ENCODE results near the gene LRP6.

Gene LRP6

GRCh38 chr12:12214635-12215131 is 52.2 kb downstream of the LRP6 start:
- no peak for DNase-seq (ENCODE audit: low read depth)

- no peak for DNase-seq (ENCODE audit: low read depth)
These were observed 52.6 kb downstream of the LRP6 start for GRCh38 chr12:12214201-12214600.

- DNase-seq (ENCODE audit: low read depth) = no peak
These were observed 54.1 kb downstream of the LRP6 start for GRCh38 chr12:12212769-12213168.

- no peak for DNase-seq (ENCODE audit: low read depth)
These were observed 55.9 kb downstream of the LRP6 start for GRCh38 chr12:12210983-12211382.

GRCh38 chr12:12210416-12210815 is 56.4 kb downstream of the LRP6 start:
- no peak for DNase-seq (ENCODE audit: low read depth)

- DNase-seq (ENCODE audit: low read depth) = no peak
These were observed 57.2 kb downstream of the LRP6 start for GRCh38 chr12:12209675-12210074.

GRCh38 chr12:12209043-12209442 is 57.8 kb downstream of the LRP6 start:
- no peak for DNase-seq (ENCODE audit: low read depth)

- DNase-seq (ENCODE audit: low read depth) = no peak
These were observed 59.1 kb downstream of the LRP6 start for GRCh38 chr12:12207746-12208145.

GRCh38 chr12:12206776-12207388 is 60.0 kb downstream of the LRP6 start:
- DNase-seq (ENCODE audit: low read depth) = no peak

- no peak for DNase-seq (ENCODE audit: low read depth)
These were observed 64.1 kb downstream of the LRP6 start for GRCh38 chr12:12202747-12203146.

GRCh38 chr12:12202105-12202504 is 64.7 kb downstream of the LRP6 start:
- DNase-seq (ENCODE audit: low read depth) = no peak

GRCh38 chr12:12201274-12201758 is 65.5 kb downstream of the LRP6 start:
- DNase-seq (ENCODE audit: low read depth) = no peak

- no peak for DNase-seq (ENCODE audit: low read depth)
These were observed 66.5 kb downstream of the LRP6 start for GRCh38 chr12:12200363-12200762.

GRCh38 chr12:12198124-12198523 is 68.7 kb downstream of the LRP6 start:
- no peak for DNase-seq (ENCODE audit: low read depth)

GRCh38 chr12:12197128-12197527 is 69.7 kb downstream of the LRP6 start:
- no peak for DNase-seq (ENCODE audit: low read depth)

GRCh38 chr12:12195516-12195915 is 71.3 kb downstream of the LRP6 start:
- no peak for DNase-seq (ENCODE audit: low read depth)

GRCh38 chr12:12195081-12195480 is 71.8 kb downstream of the LRP6 start:
- no peak for DNase-seq (ENCODE audit: low read depth)

- no peak for DNase-seq (ENCODE audit: low read depth)
These were observed 72.6 kb downstream of the LRP6 start for GRCh38 chr12:12194206-12194605.

GRCh38 chr12:12191008-12191407 is 75.8 kb downstream of the LRP6 start:
- no peak for DNase-seq (ENCODE audit: low read depth)

- no peak for DNase-seq (ENCODE audit: low read depth)
These were observed 76.6 kb downstream of the LRP6 start for GRCh38 chr12:12190087-12190809.

- no peak for DNase-seq (ENCODE audit: low read depth)
These were observed 81.4 kb downstream of the LRP6 start for GRCh38 chr12:12185414-12185813.

GRCh38 chr12:12182703-12183365 is 84.0 kb downstream of the LRP6 start:
- DNase-seq (ENCODE audit: low read depth) = no peak

- no peak for DNase-seq (ENCODE audit: low read depth)
These were observed 85.3 kb downstream of the LRP6 start for GRCh38 chr12:12181511-12181910.

Measured in stimulated activated CD4-positive, alpha-beta T cell treated with anti-CD3 and anti-CD28 coated beads, Interleukin-2, amount 100 ng/mL, for 4 hours (primary cell).